ENCODE data around the gene THUMPD3. TPM values are rescaled to one million over a fixed set of nuclear protein-coding genes. Genes with fewer than 3 reads are reported as not detected.

Gene THUMPD3
- total RNA-seq, 1 experiment from 2014 or later: 58.4 TPM

DNA sequence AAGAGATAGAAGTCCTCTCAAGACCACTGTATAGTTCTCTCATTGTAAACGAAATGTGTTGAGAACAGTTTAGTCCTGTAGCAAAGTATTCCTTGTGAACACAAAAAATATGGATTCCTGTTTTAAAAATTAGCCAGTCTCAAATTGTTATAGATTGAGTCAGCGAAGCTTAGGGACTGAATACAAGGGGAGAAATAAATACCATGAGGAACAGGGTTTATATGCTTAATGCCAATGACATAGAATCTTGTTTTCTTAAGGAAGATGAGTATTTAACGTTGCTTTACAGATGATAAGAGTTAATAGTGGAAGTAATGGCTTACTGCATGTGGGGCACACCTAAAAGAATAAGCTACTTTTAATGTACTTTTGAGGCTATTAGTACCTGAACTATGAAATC is 72.5 kb downstream of the THUMPD3 start:
- Histone ChIP-seq H3K23me2 (ENCODE audit: insufficient read length, low read depth, low read length, poor library complexity, severe bottlenecking) (no peaks in the 10 kb centered on the region), H4K20me1 (ENCODE audit: control insufficient read depth, insufficient read depth, insufficient read length) (no peaks in the 10 kb centered on the region), H2BK120ac (ENCODE audit: low read depth, low read length, poor library complexity, severe bottlenecking) (no peak overlapping the region), H3K27me3 (ENCODE audit: insufficient read depth, low read length) (no peaks in the 10 kb centered on the region), H2AFZ (ENCODE audit: low read length) (no peak overlapping the region), H2BK15ac (ENCODE audit: low read depth, low read length) (no peak overlapping the region), H3K9ac (ENCODE audit: extremely low read depth, insufficient read length, low read length) (no peak overlapping the region), H3K4ac (ENCODE audit: low read depth, low read length) (no peak overlapping the region), H3T11ph (ENCODE audit: low read length) (no peak overlapping the region), H2BK20ac (ENCODE audit: low read depth, low read length, poor library complexity, severe bottlenecking) (no peak overlapping the region), H3K18ac (ENCODE audit: insufficient read length, low read depth, low read length) (no peak overlapping the region), H3K56ac (ENCODE audit: insufficient read length, low read depth, low read length) (no peak overlapping the region), H2BK5ac (ENCODE audit: insufficient read length, low read length) (no peak overlapping the region), H3K27ac (ENCODE audit: insufficient read length, low read depth, low read length) (no peak overlapping the region), H2BK12ac (ENCODE audit: insufficient read length, low read depth, low read length) (no peak overlapping the region), H3K9me3 (ENCODE audit: control insufficient read depth, low read depth, low read length) (no peaks in the 10 kb centered on the region), H3K14ac (ENCODE audit: insufficient read depth, low read length) (no peak overlapping the region), H4K8ac (replicated peaks; ENCODE audit: insufficient read length, low read depth, low read length) (no peak overlapping the region), H3K4me1 (ENCODE audit: insufficient read depth, low read length) (no peaks in the 10 kb centered on the region), H2AK5ac (ENCODE audit: insufficient read length, low read length) (no peak overlapping the region), H4K91ac (ENCODE audit: insufficient read length, low read depth, low read length) (no peak overlapping the region), H3K4me2 (ENCODE audit: insufficient read depth, insufficient read length, low read length) (no peak overlapping the region), H3K79me1 (ENCODE audit: insufficient read depth, low read depth, low read length, poor library complexity, severe bottlenecking) (no peaks in the 10 kb centered on the region), H3K79me2 (ENCODE audit: insufficient read depth, low read length) (no peaks in the 10 kb centered on the region; the same call in 1 of the 2 replicates), H3K23ac (ENCODE audit: insufficient read length, low read depth, low read length) (no peak overlapping the region), H4K5ac (ENCODE audit: insufficient read length, low read depth, low read length) (no peak overlapping the region)
- no peaks in the 10 kb centered on the region for H3K9me3 Mint-ChIP-seq
- no peak overlapping the region for H3K27ac Mint-ChIP-seq
- no peaks in the 10 kb centered on the region for H3K4me1 Mint-ChIP-seq
- TF ChIP-seq, protein P1, sequence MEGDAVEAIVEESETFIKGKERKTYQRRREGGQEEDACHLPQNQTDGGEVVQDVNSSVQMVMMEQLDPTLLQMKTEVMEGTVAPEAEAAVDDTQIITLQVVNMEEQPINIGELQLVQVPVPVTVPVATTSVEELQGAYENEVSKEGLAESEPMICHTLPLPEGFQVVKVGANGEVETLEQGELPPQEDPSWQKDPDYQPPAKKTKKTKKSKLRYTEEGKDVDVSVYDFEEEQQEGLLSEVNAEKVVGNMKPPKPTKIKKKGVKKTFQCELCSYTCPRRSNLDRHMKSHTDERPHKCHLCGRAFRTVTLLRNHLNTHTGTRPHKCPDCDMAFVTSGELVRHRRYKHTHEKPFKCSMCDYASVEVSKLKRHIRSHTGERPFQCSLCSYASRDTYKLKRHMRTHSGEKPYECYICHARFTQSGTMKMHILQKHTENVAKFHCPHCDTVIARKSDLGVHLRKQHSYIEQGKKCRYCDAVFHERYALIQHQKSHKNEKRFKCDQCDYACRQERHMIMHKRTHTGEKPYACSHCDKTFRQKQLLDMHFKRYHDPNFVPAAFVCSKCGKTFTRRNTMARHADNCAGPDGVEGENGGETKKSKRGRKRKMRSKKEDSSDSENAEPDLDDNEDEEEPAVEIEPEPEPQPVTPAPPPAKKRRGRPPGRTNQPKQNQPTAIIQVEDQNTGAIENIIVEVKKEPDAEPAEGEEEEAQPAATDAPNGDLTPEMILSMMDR (conservative IDR thresholded peaks at IDR 0.05): no peak
- WGBS (ENCODE audit: extremely low coverage, insufficient read length, low lambda C conversion rate): no CpG with 5 or more reads among the region's 3 CpGs
- no peak for DNase-seq
- no peak overlapping the region for H3K4me3 Mint-ChIP-seq
- H3K36me3 Mint-ChIP-seq (ENCODE audit: insufficient read depth in 1 of 3, low read depth in 3 of 3): peaks cover 40 to 88% (median 80%) of the 10 kb centered on the region in 3 experiments
- no peaks in the 10 kb centered on the region for H3K27me3 Mint-ChIP-seq (ENCODE audit: low read depth)

Other genes starting within 250 kb of the THUMPD3 start
- 2.6 and 3.4 TPM in 2 replicates for gene SRGAP3, start 113.4 kb upstream of the THUMPD3 start, total RNA-seq (2021)
- 185 and 207 TPM in 2 replicates for gene SETD5, start 34.6 kb downstream of the THUMPD3 start, total RNA-seq (2021)
- 16.3 and 19.2 TPM in 2 replicates for gene LHFPL4, start 190.8 kb downstream of the THUMPD3 start, total RNA-seq (2021)